HG03571 (cell line): Measurements from ENCODE around the gene S100A10.
A peak's percentile ranks its signal among the peaks of the same experiment; 100 is the strongest.

Experiments
- ATAC-seq: cut with Tn5 transposase; IDR thresholded peaks from one replicate; pipeline ENCODE4 v1.9.1; 2021; ENCODE audit not compliant: unreplicated experiment

Gene S100A10

GRCh38 chr1:151993734-151994496 lies at the start of gene S100A10:
S100A10 (minus strand) TSS chr1:151993859; CDS start chr1:151986230, 7,629 bp downstream.
- no peak for ATAC-seq

DNA sequence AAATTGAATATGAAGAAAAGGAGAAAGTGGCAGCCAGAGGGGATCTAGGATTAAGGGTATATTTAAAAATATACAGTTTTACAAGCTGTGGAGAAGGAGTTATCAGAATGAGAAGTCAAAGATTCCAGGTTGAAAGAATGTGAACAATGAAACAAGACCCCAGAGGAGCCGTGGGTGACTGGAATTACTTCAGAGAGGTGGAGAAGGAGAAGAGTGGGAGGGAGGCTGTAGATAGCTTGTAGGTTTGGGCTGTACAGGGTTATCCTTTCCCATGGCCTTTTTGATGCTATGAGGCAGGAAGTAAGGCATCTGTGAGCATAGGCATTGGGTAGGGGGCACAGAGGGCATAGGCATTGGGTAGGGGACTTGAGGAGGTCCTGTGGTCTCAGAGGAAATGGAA lies 48.4 kb upstream of the S100A10 start:
- no peak for ATAC-seq

DNA sequence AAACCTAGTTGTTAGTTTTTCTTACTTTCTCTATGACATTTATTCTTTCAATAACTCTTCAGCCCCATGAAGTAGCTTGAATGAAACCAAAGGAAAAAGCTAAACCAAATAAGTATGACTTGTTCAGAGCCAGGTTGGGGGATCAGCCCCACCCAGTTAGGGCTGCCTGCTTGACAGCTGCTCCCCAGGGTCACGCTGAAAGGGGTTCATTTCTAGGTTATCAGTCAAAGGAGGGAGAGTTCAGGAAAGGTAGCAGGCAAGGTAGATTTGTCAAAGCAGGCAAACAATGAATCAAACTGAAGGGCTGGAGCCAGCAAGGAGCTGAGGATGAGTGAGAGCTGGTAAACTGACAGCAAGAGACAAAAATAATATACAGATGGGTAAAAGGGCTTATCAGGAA lies 46.2 kb upstream of the S100A10 start:
- no peak for ATAC-seq

- no peak for ATAC-seq
These were observed 45.8 kb upstream of the S100A10 start for GRCh38 chr1:152039461-152039860.

DNA sequence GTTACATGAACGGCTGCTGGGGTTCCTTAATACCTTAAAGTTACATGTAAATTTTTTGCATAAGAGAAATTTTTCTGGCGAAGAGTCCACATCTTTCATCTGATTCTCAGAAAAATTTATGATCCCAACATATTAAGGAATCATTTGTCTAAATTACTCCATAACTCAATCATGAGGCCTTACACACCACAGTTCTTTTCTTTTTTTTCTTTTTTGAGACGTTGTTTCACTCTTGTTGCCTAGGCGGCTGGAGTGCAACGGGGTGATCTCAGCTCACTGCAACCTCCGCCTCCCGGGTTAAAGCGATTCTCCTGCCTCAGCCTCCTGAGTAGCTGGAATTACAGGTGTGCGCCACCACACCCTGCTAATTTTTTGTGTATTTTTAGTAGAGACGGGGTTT lies 45.2 kb upstream of the S100A10 start:
- no peak for ATAC-seq

DNA sequence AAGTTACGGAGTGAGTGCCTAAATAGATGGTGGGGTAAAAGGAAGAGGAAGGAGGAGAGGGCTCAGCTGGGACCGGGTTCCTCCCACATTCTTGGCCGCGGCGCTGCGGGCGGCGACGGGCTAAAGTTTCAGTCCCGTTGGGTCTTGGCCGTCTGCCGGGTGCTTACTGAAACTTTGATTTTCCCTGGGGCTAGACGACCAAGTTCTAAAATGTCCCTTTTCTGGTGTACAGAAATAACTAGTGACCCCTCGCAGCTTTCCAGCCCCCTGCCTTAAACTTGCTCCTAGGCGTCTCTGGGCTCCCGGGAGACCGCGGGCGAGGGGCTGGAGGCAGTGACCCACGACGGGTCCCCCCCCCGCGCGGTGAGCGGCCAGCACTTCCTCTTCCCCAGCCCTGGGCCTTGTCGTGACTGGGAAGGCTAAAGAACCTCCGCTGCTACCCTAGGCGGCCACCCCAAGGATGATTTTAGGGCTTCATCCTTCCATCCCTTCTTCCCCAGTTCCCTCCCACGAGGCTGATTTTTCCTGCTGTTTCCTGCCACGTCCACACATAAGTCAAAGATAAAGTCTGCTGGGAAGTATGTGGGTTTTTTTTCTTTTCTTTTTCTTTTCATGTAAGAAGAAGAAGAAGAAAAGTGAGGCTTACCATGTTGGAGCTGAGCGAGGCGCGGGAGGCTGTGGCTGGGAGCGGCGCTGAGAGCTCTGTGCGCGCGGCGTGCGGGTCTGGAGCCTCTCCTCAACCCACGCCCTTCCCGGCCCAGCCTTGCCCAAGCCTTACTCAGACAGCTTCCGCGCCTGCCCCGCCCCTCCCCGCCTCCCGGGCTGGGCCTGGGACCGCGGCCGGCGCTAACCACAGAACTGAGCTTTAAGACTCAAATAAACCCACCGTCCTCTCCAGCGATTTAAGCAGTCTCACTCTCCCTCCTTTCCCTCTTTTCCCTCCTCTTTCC lies 42.9 kb upstream of the S100A10 start, which contains the start of gene S100A11:
Gene S100A11, minus strand, starts transcription at position 738 of the 950 bp plus-strand sequence. Its CDS starts 89 bp downstream, at position 649.
- ATAC-seq: peak; percentile 42

GRCh38 chr1:152035539-152036266 lies 42.0 kb upstream of the S100A10 start:
- no peak for ATAC-seq

GRCh38 chr1:152034654-152035538 lies 41.2 kb upstream of the S100A10 start:
- ATAC-seq: no peak

DNA sequence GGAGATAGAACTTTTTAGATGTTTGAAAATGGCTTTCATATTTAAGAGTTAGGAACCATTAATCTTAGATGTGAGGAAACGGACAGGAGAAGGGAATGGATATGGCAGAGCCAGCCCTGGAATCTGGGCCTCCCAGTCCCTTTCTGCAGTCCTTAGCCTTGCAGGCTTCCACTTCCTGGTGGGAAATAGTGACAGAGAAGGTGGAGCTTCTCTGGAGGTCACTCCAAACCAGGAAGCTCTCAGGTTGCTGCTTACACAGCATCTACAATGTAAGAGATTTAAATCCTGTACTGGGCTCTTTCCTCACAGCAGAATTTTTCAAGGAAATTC lies 40.6 kb upstream of the S100A10 start:
- ATAC-seq: no peak

- ATAC-seq: no peak
These were observed 36.2 kb upstream of the S100A10 start for GRCh38 chr1:152029929-152030211.

DNA sequence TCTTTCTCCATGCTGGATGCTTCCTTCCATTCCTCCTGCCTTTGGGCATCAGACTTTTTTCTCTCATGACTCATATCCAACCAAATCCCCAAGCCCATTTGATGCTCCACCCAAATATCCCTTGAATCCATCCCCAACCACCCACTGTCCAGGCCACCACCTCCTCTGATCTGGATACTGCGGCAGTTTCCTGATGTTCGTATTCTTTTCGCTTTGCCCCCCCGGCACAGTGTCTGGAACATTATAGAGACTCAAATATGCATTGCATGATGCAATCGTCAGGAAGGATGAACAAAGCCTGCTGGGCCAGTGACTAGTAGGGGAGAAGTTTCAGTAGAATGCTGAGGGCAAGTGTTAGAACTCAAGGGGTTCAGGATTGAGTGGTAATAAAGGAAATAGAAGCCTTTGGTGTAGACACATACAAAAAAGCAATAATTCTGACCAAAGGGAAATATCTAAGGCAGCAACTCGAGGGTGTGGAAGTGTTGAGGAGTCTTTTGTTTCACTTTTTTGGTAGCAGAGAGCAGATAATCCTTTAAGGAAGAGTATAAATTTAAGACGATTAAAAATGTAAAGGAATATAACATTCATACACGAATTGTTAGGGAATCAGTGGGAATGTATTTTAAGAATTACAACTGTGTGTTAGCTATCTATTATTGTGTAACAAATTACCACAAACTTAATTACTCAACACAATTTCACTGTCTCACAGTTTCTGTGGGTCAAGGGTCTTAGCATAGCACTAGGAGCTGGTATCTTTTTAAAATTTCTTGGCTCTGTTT lies 35.7 kb upstream of the S100A10 start:
- ATAC-seq: no peak

DNA sequence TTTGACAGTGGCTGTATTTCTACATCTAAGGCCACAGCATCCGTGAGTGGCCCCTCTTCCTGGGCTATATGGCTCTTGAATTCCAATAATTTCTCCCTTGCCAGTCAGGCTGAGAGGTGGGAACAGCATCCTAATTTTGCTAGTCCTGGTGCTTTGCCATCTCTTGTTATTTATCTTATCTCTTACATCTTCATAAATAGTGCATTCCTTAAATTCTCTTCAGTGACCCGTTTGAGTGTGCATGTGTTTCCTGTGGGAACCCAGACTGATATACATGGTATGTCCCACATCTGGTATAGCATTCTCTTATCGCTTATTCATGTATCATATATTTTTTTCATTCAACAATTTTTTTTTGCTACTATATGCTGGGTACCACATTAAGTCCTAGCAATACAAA lies 33.2 kb upstream of the S100A10 start:
- no peak for ATAC-seq

DNA sequence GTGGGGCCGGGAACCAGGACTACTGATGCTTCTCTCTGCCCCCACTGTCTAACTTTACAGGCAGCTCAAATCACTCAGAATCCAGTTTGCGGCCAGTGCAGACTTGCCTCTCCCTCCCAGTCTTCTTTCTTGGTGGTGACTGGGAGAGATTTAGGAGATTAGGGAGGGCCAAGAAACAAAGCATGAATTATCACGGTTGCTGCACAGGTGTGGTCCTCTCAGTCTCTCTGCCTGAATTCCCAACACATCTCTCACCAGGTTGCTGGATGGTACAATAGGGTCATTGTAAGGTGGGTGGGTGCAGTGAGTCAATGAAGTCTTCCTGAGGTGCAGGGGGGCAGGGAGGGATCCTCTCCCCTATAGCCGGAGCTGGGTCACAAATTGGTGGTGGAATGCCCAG lies 30.6 kb upstream of the S100A10 start:
- no peak for ATAC-seq

- no peak for ATAC-seq
These were observed 29.6 kb upstream of the S100A10 start for GRCh38 chr1:152023221-152023620.

DNA sequence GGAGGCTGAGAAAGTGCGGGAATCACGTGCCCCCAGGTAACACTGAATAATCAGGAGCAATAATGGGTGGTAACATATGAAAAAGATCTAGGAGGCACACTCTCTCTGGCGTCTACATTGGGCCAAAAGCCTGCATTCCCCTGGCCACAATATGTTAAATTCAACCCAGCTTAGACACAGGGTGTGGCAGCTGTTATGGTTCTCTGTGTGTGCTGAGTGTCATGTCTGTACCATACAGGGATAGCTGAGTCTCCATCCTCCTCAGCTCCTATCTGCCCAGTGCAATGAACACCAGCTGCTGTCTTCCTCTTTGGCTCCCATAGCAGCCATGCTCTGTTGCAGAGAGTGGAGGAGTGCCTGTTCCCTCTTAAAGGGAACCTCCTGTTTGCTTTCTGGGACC lies 28.8 kb upstream of the S100A10 start:
- no peak for ATAC-seq

GRCh38 chr1:152021569-152021968 lies 27.9 kb upstream of the S100A10 start:
- ATAC-seq: no peak

DNA sequence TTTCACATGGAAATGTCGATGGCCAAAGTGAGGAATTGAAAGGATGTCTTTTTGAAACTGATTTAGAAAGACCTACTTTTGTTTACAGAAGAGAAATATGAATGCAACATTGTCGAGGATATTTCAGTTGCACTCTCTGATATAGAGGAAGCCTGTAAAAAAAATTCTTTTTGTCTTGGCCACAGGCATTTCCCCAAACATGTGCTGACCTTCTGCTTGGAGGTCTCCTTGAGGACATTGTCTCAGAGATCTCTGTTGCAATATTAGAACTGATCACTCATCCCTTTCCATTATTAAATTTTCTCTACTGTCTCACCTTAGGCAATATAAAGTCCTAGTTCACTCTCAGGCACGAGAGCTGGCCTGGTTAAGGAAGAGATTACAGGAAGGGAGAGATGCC lies 27.2 kb upstream of the S100A10 start:
- no peak for ATAC-seq

- no peak for ATAC-seq
These were observed 24.9 kb upstream of the S100A10 start for GRCh38 chr1:152018537-152018936.

- no peak for ATAC-seq
These were observed 22.1 kb upstream of the S100A10 start for GRCh38 chr1:152015766-152016165.

DNA sequence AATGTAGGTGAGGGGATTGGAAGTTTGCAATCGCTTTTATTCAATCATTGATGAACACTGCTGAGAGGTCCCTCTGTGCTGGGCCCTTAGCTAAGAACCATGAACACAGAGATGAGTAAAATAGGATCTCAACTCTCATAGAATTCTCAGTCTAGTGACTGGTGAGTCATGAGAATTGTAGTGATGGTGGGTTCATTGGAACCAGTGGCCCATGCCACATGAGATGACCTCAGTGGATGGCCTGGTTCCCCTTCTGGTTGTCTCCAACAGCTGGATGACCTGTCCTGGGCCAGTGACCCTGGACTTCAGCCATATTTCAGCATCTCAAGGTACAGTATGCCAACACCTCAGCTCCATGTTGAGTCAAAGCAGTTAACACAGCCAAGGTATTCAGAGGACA lies 21.3 kb upstream of the S100A10 start:
- ATAC-seq: no peak
